LNCAP (cell line): Measurements from ENCODE around the gene FEM1B.

Source experiments
- CTCF ChIP-seq: fragments of 450-650 bp; IDR thresholded peaks from 2 replicates; pipeline ENCODE4 v1.5.1; 2017; ENCODE audit warnings: mild to moderate bottlenecking

The FEM1B gene

GRCh38 chr15:68318008-68318835, 40.7 kb downstream of the FEM1B start:
- TF ChIP-seq CTCF = no peak

GRCh38 chr15:68318931-68319909, 41.7 kb downstream of the FEM1B start:
- no peak for TF ChIP-seq CTCF

DNA sequence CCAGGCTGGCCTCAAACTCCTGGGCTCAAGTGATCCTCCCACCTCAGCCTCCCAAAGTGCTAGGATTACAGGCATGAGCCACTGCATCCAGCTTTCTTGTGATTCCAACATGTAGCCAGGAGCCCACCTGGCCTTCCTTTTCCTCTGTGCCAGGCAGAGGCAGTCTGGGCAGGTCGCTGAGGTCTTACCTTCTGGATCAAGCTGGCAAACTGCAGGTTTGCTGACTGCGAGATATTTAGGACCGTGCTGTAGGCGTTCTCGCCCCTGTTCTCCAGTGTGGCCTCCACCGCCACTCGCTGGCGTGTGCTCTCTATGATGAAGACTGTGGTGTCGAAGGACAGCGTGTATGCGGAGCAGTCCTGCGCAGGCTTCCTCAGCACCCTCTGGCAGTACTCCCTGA, 42.5 kb downstream of the FEM1B start:
- no peak for TF ChIP-seq CTCF

GRCh38 chr15:68321229-68321628, 43.7 kb downstream of the FEM1B start:
- TF ChIP-seq CTCF = no peak

GRCh38 chr15:68322796-68323195, 45.3 kb downstream of the FEM1B start:
- no peak for TF ChIP-seq CTCF

DNA sequence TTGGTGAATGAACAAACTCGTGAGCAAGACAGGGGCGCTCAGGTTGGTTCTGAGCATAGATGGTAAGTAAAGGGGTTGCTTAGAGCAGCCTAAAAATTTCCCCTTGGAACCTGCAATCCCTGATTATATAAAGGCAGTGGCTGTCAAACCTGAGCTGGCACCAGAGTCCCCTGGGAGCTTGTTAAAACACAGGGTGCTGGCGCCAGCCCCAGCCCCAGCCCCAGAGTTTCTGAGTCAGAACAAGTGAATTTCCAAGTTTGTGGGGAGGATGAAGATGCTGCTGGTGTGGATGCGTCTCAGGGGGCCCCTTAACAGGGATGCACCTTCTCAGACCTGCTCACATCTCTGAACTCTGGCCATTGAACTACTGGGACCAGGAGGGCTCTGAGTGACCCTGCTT, 48.2 kb downstream of the FEM1B start:
- no peak for TF ChIP-seq CTCF

DNA sequence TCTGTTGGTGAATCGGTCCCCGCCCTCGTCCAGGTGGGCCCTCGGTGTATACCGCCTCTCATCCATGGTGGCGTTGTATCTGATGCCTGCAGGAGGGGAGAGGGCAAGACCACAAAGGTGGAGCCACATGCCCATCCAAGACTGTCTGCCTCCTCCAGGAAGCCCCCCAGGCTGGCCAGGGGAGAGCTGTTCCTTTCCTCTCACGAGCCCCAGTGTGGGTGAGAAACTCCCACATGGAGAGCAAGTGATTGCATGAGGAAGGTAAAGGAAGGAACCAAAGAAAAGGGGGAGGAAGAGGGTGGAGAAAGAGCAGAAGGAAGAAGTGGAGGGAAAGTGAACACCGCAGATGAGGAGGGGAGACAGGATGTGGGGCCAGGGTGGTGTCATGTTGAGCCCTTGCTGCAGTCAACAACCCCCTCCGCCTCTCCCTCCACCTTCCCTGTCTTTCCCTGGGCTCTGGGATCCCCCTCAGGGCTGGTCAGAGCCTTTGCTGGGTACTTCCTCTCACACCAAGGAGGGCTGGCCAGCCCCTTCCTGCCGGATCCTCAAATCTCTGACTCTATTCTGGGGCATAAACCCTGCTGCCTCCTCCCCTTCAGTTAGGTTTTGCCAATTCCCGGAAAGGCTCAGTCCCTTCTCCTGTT, 49.3 kb downstream of the FEM1B start:
- no peak for TF ChIP-seq CTCF
